ENCODE measurements around the gene LRATD1. TPM values are rescaled to one million over a fixed set of nuclear protein-coding genes. Genes with fewer than 3 reads are reported as not detected.

LRATD1 gene
- total RNA-seq, 1 experiment from 2014 or later = 15.4 TPM

DNA sequence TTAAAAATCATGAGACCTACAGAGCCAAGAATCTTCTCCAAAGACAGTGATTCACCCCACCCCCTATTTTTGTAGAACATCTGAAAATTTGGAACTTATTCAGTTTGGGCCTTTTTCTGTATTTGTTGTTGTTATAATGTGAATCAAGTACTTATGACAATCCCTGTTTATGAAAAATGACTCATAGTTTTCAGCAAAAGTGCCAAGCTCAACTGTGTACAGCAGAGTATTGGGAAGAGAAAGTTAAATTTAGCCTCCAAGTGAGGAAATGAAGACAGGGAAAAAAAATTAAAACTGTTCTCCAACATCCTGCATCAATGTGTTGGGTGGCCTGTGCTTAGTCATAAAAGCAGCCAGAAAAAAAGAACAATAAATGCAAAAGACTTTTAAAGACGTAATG lies 46.2 kb downstream of the LRATD1 start:
- DNase-seq = no peak
- BruUV-seq (replicated peaks) = no TSS peak
- CTCF ChIA-PET = no interaction called here
- intact Hi-C loops (cut with micrococcal nuclease; ENCODE audit: unreplicated experiment) = no loop called here
- H3K36me3 Mint-ChIP-seq (ENCODE audit: insufficient read depth, unreplicated experiment) = no peaks in the 10 kb centered on the region
- no peaks in the 10 kb centered on the region for H3K27me3 Mint-ChIP-seq (ENCODE audit: unreplicated experiment)
- TF ChIP-seq, protein P1, sequence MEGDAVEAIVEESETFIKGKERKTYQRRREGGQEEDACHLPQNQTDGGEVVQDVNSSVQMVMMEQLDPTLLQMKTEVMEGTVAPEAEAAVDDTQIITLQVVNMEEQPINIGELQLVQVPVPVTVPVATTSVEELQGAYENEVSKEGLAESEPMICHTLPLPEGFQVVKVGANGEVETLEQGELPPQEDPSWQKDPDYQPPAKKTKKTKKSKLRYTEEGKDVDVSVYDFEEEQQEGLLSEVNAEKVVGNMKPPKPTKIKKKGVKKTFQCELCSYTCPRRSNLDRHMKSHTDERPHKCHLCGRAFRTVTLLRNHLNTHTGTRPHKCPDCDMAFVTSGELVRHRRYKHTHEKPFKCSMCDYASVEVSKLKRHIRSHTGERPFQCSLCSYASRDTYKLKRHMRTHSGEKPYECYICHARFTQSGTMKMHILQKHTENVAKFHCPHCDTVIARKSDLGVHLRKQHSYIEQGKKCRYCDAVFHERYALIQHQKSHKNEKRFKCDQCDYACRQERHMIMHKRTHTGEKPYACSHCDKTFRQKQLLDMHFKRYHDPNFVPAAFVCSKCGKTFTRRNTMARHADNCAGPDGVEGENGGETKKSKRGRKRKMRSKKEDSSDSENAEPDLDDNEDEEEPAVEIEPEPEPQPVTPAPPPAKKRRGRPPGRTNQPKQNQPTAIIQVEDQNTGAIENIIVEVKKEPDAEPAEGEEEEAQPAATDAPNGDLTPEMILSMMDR (IDR thresholded peaks at IDR 0.05; ENCODE audit: unreplicated experiment) = no peak
- H3K9me3 Mint-ChIP-seq (ENCODE audit: low read depth, unreplicated experiment) = no peaks in the 10 kb centered on the region
- H3K27ac Mint-ChIP-seq (ENCODE audit: unreplicated experiment) = no peak overlapping the region
- no peak overlapping the region for H3K4me3 Mint-ChIP-seq (ENCODE audit: low read depth, unreplicated experiment)
- H3K4me1 Mint-ChIP-seq (ENCODE audit: low read depth, unreplicated experiment) = no peaks in the 10 kb centered on the region

DNA sequence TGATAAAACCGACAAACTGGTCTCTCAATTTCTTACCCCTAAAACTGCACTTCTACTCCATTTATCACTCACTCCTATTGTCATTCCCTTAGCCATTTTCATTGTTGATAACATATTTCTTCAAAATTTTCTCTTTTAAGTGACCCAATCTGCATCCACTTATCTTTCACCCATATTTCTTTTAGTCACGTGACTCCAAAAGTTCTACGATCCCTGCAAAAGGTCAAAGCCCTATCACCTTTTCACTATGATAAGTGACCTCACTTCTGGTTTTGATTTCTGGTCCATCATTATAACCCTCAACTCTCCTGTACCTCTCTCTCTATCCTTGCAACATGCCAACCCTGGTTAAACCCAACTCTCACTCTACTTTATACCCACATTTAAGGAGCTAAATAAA lies 49.1 kb downstream of the LRATD1 start:
- intact Hi-C loops (cut with micrococcal nuclease; ENCODE audit: unreplicated experiment) = no loop called here
- H3K9me3 Mint-ChIP-seq (ENCODE audit: low read depth, unreplicated experiment) = no peaks in the 10 kb centered on the region
- CTCF ChIA-PET = no interaction called here
- DNase-seq = no peak
- no peak overlapping the region for H3K4me3 Mint-ChIP-seq (ENCODE audit: low read depth, unreplicated experiment)
- TF ChIP-seq, protein P1 (IDR thresholded peaks at IDR 0.05; ENCODE audit: unreplicated experiment) = no peak
- BruUV-seq (replicated peaks) = no TSS peak
- no peak overlapping the region for H3K27ac Mint-ChIP-seq (ENCODE audit: unreplicated experiment)
- no peaks in the 10 kb centered on the region for H3K27me3 Mint-ChIP-seq (ENCODE audit: unreplicated experiment)
- no peaks in the 10 kb centered on the region for H3K36me3 Mint-ChIP-seq (ENCODE audit: insufficient read depth, unreplicated experiment)
- H3K4me1 Mint-ChIP-seq (ENCODE audit: low read depth, unreplicated experiment) = no peaks in the 10 kb centered on the region

All from Calu3 (cell line).